Breast epithelium (tissue), 4 donors: ENCODE measurements around the gene SYT5. TPM values are rescaled to one million over a fixed set of nuclear protein-coding genes. Genes with fewer than 3 reads are reported as not detected.

Experiments
- DNase-seq, 2 donors: peaks; one replicate each; pipeline ENCODE4 v3.0.0-alpha.2; 2019; ENCODE audit warnings: low spot score in 2 of 2
- H3K27ac ChIP-seq, 2 donors: fragments of 200-600 bp; sonication (generic) in 1 of 2; one replicate each; pipeline ENCODE4 v1.5.1; 2016 to 2019; ENCODE audit warnings: mild to moderate bottlenecking in 1 of 2
- H3K27me3 ChIP-seq, 2 donors: fragments of 200-600 bp; sonication (generic) in 1 of 2; one replicate each; pipeline versions ENCODE4 v1.5.1 to v1.6.0; 2017 to 2019; ENCODE audit warnings: control low read depth in 1 of 2, mild to moderate bottlenecking in 1 of 2
- H3K36me3 ChIP-seq: fragments of 200-600 bp; one replicate; pipeline ENCODE4 v1.5.1; 2019
- H3K4me1 ChIP-seq, 2 donors: fragments of 200-600 bp; sonication (generic); one replicate each; pipeline ENCODE4 v1.5.1; 2016 to 2019; ENCODE audit warnings: control low read depth in 1 of 2
- H3K4me3 ChIP-seq, 3 donors: fragments of 200-600 bp; sonication (generic); 1 replicate in 2 of 3; 2 replicates in 1 of 3; pipeline ENCODE4 v1.5.1; 2016 to 2019; ENCODE audit warnings: mild to moderate bottlenecking in 3 of 3, moderate library complexity in 2 of 3
- H3K9me3 ChIP-seq, 2 donors: fragments of 200-600 bp; sonication (generic) in 1 of 2; one replicate each; pipeline ENCODE4 v1.5.1; 2016 to 2019; ENCODE audit warnings: control low read depth in 1 of 2
- CTCF ChIP-seq, 3 donors: fragments of 450-650 bp; IDR thresholded peaks; one replicate each; pipeline ENCODE4 v1.5.1; 2016 to 2017; ENCODE audit warnings: antibody characterized with exemption in 3 of 3, mild to moderate bottlenecking in 3 of 3, moderate library complexity in 3 of 3
- POLR2A ChIP-seq: fragments of 450-650 bp; IDR thresholded peaks from one replicate; pipeline ENCODE4 v1.6.1; 2016; ENCODE audit warnings: antibody characterized with exemption, mild to moderate bottlenecking, moderate library complexity
- POLR2AphosphoS5 ChIP-seq, 3 donors: sonication (generic); formaldehyde crosslinking; IDR thresholded peaks; one replicate each; pipeline ENCODE4 v1.6.1; 2017; ENCODE audit warnings: antibody characterized with exemption in 3 of 3
- intact Hi-C: fragments of 100-400 bp; cut with DNase I; formaldehyde crosslinking; loops from one replicate; pipeline ENCODE4 v1.15.1; 2023; ENCODE audit warnings: low total_unique reads
- total RNA-seq, 3 donors: library from RNA; depleted of rRNA; stranded (reverse); fragments of >200 nt; gene quantifications; one replicate each; pipeline ENCODE4 v1.1.0, GENCODE V29; 2016

SYT5 gene
- total RNA-seq, 3 donors from 2014 or later: under 0.01 TPM; not detected in 2

DNA sequence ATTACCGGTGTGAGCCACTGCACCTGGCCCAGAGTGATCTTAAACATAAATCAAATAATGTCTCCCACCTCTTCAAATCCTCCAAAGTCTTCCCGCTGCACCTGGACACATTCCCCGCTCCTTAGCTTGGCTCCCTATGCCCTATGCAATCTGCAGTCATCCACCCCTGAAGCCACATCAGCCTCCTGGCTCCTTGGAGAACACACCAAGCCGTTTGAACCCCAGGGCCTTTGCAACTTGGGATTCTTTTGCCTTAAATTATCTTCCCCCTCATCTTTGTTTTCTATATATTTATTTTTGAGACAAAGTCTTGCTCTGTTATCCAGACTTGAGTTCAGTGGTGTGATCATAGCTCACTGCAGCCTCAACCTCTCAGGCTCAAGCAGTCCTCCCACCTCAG lies 11.0 kb downstream of the SYT5 start:
- TF ChIP-seq POLR2A (no peak), CTCF (IDR thresholded peaks at IDR 0.05) (no peak)
- Histone ChIP-seq H3K4me3 (no peak overlapping the region), H3K9me3 (no peaks in the 10 kb centered on the region), H3K27ac (no peak overlapping the region), H3K36me3 (no peaks in the 10 kb centered on the region), H3K4me1 (peaks cover 0 to 3% of the 10 kb centered on the region in 2 donors), H3K27me3 (peaks cover 4 to 64% of the 10 kb centered on the region in 2 donors)
- intact Hi-C loops: no loop called here
- DNase-seq: no peak

GRCh38 chr19:55166530-55167268 lies 13.4 kb downstream of the SYT5 start, which contains the start of gene DNAAF3:
DNAAF3 (minus strand) TSS chr19:55166613; CDS start chr19:55166413, 200 bp downstream.
- Histone ChIP-seq H3K27ac (peak within 1 kb of the TSS; percentile 54 to 76), H3K4me1 (no peaks in the 10 kb centered on the region), H3K36me3 (no peaks in the 10 kb centered on the region), H3K27me3 (peaks cover 7 to 53% of the 10 kb centered on the region in 2 donors), H3K4me3 (peak within 1 kb of the TSS; percentile 29 to 69 (median 57)), H3K9me3 (no peaks in the 10 kb centered on the region)
- TF ChIP-seq CTCF (IDR thresholded peaks at IDR 0.05): peak in 1 of 3 donors; percentile 19
- TF ChIP-seq POLR2AphosphoS5 (IDR thresholded peaks at IDR 0.05): no peak
- no peak for TF ChIP-seq POLR2A
- DNase-seq: peak; percentile 98
- intact Hi-C loops: no loop called here

GRCh38 chr19:55165952-55166529 lies 14.0 kb downstream of the SYT5 start:
- intact Hi-C loops: no loop called here
- Histone ChIP-seq H3K36me3 (no peaks in the 10 kb centered on the region), H3K27me3 (peaks cover 12 to 53% of the 10 kb centered on the region in 2 donors), H3K9me3 (no peaks in the 10 kb centered on the region), H3K4me3 (peak overlapping the region; percentile 29 to 69 (median 57)), H3K27ac (peak overlapping the region; percentile 40 to 76), H3K4me1 (no peaks in the 10 kb centered on the region)
- TF ChIP-seq CTCF (IDR thresholded peaks at IDR 0.05) (peak in 1 of 3 donors; percentile 22), POLR2AphosphoS5 (IDR thresholded peaks at IDR 0.05) (no peak)
- DNase-seq: peak in 1 of 2 donors; percentile 32

GRCh38 chr19:55161571-55162322 lies 18.3 kb downstream of the SYT5 start:
- H3K9me3 ChIP-seq: no peaks in the 10 kb centered on the region
- H3K27me3 ChIP-seq: peaks cover 8 to 47% of the 10 kb centered on the region in 2 donors
- TF ChIP-seq POLR2AphosphoS5 (IDR thresholded peaks at IDR 0.05): no peak
- TF ChIP-seq POLR2A: no peak
- no peak for TF ChIP-seq CTCF (IDR thresholded peaks at IDR 0.05)
- no peak overlapping the region for H3K27ac ChIP-seq
- intact Hi-C loops: no loop called here
- no peak for DNase-seq
- H3K4me3 ChIP-seq: no peak overlapping the region
- H3K4me1 ChIP-seq: no peaks in the 10 kb centered on the region
- H3K36me3 ChIP-seq: no peaks in the 10 kb centered on the region
